CMK (cell line): ENCODE data around the gene CCNH.

Source experiments
- DNase-seq: peaks from one replicate; pipeline ENCODE4 v3.0.0-alpha.2; 2010; ENCODE audit warnings: low read depth

The CCNH gene

GRCh38 chr5:87403409-87403808, 9.3 kb downstream of the CCNH start:
- no peak for DNase-seq

GRCh38 chr5:87401626-87402025, 11.1 kb downstream of the CCNH start:
- no peak for DNase-seq

GRCh38 chr5:87400305-87400899, 12.3 kb downstream of the CCNH start:
- DNase-seq = no peak

GRCh38 chr5:87399720-87400119, 13.0 kb downstream of the CCNH start:
- DNase-seq = no peak

GRCh38 chr5:87398981-87399614, 13.6 kb downstream of the CCNH start:
- no peak for DNase-seq

GRCh38 chr5:87394411-87395165, 18.1 kb downstream of the CCNH start:
- DNase-seq = no peak

GRCh38 chr5:87393331-87393730, 19.4 kb downstream of the CCNH start:
- no peak for DNase-seq

GRCh38 chr5:87392801-87393200, 19.9 kb downstream of the CCNH start:
- DNase-seq = no peak

GRCh38 chr5:87392170-87392569, 20.6 kb downstream of the CCNH start:
- no peak for DNase-seq

GRCh38 chr5:87390576-87391199, 22.0 kb downstream of the CCNH start:
- no peak for DNase-seq

GRCh38 chr5:87390075-87390474, 22.7 kb downstream of the CCNH start:
- no peak for DNase-seq

- DNase-seq = no peak
These were observed 23.3 kb downstream of the CCNH start for GRCh38 chr5:87389296-87390034.

- no peak for DNase-seq
These were observed 24.6 kb downstream of the CCNH start for GRCh38 chr5:87388129-87388528.

- no peak for DNase-seq
These were observed 26.9 kb downstream of the CCNH start for GRCh38 chr5:87385802-87386201.

GRCh38 chr5:87383216-87383615, 29.5 kb downstream of the CCNH start:
- DNase-seq = no peak

- no peak for DNase-seq
These were observed 30.5 kb downstream of the CCNH start for GRCh38 chr5:87382224-87382623.

- no peak for DNase-seq
These were observed 40.0 kb downstream of the CCNH start for GRCh38 chr5:87372705-87373104.

GRCh38 chr5:87369431-87369830, 43.3 kb downstream of the CCNH start:
- DNase-seq = no peak

GRCh38 chr5:87368601-87369000, 44.1 kb downstream of the CCNH start:
- DNase-seq = no peak

GRCh38 chr5:87367243-87367642, 45.5 kb downstream of the CCNH start:
- DNase-seq = no peak

- DNase-seq = no peak
These were observed 51.1 kb downstream of the CCNH start for GRCh38 chr5:87361536-87362213.

- no peak for DNase-seq
These were observed 51.7 kb downstream of the CCNH start for GRCh38 chr5:87361031-87361445.
